CD4-positive, alpha-beta T cell treated with Interleukin-6 for 4 hours (primary cell): ENCODE data around the gene PREB.
A peak's percentile ranks its signal among the peaks of the same experiment; 100 is the strongest.

ENCODE experiments used
- DNase-seq: peaks from one replicate; pipeline ENCODE4 v3.0.0-alpha.2; 2020; ENCODE audit warnings: mixed read lengths

Gene PREB

DNA sequence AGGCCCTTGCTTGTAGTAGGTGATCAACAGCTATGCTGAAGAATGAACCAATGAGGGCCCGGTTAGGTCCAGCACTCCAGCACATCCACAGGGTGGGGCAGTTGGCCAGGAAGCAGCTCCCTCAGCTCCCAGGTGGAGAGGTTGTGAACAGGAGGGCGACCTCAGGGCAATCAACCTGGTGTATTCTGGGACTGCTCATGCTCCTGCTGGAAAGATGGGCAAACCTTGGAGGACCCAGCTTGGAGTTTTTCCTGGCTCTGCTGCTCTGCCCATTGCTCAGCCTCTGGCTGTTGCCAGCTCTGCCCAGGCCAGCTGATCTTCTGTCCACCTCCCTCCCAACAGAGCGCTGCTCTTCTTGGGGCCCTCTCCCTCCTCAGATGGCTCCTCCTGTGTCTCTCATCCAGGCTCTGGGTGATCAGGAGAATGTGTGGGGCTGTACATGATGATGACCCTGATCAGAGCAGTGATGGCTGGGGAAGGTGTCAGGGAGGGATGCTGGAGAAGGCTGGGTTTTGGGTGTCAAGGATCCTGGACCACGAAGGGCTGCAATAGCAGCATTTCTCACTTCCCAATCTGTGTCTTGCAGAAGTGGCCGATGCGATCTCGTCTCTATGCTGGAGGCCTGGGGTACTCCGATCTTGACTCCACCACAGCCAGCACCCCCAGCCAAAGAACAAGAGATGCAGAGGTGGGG lies 17.8 kb upstream of the PREB start:
- no peak for DNase-seq

DNA sequence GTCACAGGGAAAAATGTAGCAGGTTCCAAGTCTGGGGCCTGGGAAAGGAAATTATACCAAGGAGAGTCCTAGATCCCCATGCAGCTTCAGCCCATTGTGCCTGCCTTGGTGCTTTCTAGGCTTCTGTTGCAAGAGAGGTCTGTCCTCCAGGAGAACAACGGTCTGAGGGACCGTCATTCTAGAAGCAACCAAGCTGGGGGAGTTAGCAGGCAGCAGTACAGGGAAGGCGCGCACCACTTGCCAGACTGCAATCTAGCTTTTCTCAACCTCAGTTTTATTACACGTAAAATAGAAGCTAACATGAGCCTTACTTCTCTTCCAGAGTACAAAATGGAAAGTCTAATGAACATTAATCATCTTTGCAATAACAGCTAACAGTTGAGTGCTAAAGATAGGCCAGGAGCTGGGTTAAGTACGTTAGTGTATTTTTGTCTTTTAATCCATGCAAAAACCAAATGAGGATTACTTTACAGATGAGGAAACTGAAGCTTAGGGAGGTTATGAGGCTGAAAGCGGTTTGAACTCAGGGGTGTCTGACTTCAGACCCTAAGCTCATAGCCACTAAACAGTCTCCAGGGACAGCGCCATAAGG lies 16.3 kb upstream of the PREB start:
- no peak for DNase-seq

DNA sequence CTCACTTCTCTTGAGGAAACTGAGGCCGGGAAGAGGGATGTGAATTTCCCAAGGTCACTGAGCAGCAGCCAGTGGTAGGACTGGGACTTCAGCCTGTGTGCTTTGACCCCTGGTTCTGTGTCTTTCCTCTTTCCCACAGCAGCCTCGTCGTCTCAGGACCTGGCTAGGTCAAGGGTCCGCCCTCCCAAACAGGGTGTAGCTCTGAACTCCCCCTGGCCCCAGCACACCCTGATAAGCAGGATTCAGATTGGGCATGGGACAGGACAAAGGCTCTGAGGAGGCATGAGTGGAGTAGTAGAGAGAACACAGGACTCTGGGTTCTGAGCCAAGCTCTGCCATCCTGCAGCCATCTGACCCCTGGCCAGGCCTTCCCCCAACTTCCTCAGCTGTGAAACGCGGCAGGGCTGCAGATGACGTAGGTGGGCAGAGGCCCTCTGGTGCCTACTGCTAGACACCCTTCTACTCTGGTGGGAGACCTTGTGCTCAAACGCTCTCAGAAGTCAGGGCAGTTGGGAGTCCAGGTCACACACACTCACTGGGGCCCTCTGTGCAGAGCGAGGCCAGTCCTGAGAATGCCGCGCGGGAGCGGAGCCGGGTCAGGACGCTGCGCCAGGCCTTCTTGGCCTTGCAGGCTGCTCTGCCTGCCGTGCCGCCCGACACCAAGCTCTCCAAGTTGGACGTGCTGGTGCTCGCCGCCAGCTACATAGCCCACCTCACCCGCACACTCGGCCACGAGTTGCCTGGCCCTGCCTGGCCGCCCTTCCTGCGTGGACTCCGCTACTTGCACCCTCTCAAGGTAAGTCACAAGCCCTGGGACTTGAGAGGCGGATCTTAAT lies 15.4 kb upstream of the PREB start:
- DNase-seq: no peak

DNA sequence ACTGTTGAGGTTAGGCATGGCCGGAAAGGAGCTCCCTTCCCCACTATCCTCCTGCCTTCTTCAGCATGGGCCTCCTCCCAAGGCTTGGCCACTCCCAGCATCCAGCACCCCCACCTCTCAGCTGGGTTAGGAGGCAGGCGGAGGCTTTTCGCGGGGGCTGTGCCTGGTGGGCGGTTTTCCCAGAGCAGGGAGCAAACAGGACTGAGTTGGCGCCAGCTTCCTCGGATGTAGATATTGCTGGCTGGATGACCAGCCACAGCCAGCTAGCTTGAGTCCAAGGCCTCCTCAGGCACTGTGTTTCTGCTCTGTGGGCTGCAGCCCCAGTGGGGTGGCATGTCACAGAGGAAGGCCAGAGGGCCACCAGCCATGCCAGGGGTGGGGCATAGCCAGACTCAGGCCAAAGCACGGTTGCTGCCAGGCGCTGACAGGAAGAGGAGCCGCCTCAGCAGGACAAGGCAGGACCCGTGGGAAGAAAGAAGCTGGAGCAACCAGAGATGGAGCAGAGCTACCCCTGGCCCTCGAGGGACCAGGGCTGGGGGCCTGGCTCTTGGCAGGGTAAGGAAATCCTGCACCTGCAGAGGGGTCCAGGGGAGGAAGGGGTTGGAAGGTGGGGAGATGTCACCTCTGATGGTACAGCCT lies 14.5 kb upstream of the PREB start, which contains the start of gene TCF23:
TSS of gene TCF23 (plus strand) at position 204 of the 639 bp plus-strand sequence. CDS start at position 334, 130 bp downstream.
- DNase-seq: no peak

DNA sequence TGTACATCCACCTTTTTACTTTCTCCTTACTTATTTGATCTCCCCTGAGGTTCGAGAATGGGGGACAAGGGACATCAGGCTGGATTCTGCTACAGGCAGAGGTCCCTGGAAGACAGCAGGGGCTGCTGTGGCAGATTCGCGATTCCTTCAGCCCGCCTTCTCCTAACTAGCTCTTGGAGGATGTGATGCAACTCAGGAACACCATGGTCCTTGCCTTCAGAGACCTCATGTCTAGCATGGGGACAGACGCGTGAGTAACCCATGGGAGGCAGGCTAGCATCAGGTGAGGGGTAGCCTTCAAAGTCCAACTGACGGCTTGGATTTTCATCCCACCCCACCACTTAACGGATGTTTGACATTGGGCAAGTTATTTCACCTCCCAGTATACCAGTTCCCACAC lies 13.5 kb upstream of the PREB start:
- no peak for DNase-seq

DNA sequence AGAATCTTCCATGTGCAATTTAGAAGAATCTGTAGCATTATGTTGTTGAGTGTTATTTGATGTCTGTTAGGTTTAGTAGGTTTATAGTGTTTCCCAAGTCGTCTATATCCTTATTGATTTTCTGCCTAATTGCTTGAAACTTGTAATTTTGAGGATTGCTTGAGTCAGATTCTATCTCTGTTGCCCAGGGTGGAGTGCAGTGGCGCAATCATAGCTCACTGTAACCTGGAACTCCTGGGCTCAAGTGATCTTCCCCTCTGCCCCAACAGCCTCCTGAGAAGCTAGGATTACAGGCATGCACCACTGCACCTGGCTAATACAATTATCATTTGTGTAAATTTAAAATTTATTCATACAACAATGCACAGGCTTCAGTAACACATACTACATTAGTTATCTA lies 11.2 kb upstream of the PREB start:
- DNase-seq: no peak

DNA sequence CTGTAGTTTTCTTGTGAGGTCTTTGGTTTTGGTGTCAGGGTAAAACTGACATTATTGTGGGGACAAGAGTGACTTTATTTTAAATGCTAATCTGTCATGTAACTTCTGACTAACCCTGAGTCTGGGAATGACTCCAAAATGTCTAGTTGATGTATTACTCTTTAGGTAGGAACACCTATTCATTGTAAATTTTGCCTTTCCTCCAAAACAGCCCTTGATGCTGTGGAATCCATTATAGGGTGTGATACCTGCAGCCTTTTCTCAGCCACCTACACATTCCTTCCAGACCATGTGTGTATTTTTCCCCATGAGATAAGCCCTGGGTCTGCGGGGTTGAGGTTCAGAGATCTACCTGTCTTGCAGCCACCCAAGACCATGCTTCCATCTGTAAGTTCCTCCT lies 8.8 kb upstream of the PREB start:
- no peak for DNase-seq

DNA sequence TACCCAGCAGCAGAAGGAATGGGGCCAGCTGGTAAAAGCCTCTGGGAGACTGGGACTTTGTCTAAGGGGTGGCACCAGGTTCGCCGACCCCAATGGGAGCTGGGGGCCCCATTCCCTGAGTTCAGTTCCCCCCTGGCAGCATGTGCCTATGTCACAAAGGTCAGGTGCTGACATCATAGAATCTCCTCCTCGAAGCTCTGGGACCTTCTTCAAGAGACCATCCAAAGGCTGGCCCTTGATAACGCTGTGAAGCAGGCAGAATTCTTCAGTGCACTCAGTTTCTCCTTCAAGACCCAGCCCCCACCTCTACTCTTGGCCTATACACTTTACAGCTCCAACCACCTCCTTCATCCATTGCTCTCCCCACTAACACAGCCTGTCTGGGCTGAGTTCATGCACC lies 4.9 kb upstream of the PREB start, which contains the start of gene PRR30:
TSS of gene PRR30 (minus strand) at position 101 of the 400 bp plus-strand sequence. CDS start 1,081 bp downstream, outside the sequence.
- no peak for DNase-seq

DNA sequence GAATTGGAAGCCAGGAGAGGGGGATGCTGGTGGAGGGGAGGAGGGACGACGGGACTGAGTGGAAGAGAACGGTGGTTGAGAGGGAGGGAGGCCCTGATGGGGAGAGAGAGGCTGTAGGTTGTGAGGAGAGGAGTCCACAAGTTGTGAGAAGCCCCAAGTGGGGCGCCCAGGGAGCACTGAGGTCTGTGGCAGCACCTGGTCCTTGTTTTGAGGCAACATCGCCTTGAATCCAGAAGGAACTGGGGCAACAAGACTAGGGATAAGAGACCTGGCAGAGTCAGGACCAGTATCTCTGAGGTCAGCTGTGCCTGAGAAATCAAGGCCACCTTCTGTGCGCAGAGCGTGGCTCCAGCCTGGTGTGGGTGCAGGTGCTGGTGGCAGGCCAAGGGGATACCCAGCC lies 3.7 kb upstream of the PREB start:
- DNase-seq: no peak

DNA sequence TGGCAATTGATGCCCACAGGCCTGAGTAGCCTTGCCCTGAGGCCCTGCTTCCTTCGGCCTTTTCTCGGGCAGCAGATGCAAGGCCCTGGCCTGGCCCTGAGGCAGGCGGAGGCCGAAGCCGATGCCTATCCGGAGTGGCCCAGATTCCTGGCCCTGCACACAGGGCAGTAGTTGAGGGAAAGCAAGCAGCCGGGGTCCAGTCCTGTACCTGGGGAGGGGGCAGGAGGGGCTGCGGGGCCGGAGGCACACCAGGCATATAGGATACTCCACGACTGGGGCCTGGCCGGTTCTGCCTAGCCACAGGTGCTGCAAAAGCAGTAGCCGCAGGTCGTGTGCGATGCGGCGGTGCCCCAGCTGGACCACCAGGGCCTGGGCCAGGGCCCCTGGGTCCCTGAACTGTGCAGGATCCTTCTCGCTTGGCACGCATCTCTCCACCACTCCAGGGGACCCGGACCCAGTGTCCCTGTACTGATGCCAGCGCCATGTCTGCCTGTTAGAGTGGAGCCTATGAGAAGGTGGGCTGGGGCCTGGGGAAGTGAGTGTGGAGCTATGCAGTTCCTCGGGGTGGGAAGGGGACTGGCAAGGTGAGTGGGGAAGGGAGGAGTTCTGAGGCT lies 3.0 kb upstream of the PREB start:
- DNase-seq: no peak

DNA sequence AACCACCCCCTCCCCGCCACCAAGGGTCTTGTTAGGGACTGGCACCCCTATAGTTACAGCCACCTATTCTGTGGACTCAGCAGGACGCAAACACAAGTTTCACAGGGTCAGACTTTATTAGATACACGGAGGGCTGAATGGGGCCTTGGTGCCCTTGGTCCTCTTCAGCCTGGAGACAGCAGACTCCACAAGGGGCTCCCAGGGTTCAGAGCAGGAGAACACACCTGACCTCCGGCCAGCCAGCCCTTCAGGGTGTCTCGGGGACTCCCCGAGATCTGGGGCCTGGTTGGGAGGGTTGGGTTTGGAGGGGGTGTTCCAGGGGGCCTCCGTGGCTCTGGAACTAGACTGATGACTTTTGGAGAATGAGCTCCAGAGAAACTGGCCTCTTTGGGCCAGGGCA lies 2.3 kb upstream of the PREB start:
- DNase-seq: no peak

DNA sequence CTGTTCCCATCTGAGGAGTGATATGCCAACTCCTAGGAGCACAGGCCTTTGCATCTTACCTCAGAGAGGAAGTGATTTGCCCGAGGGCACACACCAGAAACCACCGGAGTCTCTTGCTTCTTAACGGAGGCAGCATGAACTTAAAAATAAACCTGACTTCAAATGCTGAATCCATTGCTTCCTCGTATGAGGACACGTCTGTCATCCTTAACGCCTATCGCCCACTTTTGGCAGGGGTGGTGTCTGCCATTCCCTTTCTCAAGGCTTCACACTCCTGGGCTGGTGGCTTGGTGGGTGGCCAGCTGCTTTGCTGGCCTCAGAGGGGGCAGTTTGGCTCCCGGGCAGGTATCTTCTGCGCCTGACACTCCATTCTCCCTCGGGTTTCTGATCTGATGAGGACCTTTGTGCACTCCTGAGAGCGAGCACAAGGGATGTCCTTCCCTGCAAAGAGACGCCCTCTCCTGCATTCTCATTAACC lies 1.1 kb upstream of the PREB start:
- DNase-seq: no peak

DNA sequence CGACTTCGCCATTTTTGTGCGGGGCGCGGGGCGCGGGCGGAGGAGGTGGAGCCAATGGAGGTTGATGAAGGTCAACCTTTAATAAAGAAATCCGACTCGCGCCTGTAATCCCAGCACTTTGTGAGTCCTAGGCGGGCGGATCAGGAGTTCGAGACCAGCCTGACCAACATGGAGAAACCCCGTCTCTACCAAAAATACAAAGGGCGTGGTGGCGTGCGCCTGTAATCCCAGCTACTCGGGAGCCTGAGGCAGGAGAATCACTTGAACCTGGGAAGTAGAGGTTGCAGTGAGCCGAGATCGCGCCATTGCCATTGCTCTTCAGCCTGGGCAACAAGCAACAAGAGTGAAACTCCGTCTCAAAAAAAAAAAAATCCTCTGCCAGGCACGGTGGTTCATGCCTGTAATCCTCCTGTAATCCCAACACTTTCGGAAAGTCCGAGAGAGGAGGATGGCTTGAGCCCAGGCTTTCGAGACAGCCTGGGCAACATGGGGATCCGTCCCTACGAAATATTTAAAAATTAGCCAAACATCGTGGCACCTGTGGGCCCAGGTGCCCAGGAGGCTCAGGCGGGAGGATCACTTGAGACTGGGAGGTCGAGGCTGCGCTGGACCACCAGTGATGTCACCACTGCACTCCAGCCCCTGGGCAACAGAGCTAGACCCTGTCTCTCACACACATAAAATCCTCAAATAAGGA lies 493 bp upstream of the PREB start:
- no peak for DNase-seq

DNA sequence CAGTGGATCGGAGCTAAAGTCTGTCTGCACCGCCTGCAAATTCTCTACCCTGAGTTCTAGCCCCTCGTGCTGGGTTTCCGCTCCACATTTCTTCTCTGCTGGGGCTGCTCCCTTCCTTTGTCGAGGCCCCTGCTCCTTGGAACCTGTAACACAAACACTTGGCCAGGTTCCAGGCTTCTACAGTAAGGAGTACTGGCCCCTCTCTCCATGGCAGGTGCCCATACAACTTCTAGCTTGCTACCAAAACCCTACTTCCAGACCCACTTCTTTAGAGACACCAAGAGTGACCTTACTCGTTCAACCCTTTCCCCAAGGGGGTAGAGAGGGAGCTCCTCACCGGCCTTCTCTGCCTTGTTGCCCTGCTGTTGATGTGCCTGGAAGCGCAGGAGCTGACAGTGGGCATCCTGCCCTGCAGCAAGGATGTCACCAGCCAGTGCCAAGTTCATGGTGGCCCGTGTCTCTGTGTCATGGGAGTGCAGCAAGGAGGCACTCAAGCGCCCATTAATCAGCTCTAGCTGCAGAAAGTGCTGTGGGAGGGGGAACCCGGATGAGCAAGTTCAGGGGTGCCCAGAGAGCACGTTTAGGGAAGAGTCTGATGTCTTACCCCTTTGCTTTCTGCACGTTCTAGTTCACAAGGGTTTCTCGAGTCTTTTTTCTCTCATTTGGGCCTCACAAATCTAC lies 1.1 kb downstream of the PREB start:
- peak; percentile 23 for DNase-seq

DNA sequence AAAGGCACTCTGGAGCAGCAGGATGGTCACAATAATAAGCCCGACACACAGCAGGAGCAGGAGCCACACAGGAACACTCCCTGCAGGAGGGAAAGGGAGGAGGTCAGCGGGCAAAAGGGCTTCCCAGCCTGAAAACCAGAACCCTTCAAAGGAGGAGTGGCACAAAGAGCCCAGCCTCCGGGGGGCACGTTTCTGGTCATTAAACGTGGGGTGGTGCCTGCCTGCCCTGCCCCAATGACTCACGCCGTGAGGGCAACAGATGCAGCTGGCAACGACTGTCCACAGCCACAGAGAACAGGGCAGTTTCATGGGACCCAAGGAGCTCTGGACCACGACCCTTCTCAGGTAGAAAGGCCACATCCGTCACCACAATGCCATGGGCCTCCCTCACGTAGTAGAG lies 3.0 kb downstream of the PREB start:
- DNase-seq: no peak

DNA sequence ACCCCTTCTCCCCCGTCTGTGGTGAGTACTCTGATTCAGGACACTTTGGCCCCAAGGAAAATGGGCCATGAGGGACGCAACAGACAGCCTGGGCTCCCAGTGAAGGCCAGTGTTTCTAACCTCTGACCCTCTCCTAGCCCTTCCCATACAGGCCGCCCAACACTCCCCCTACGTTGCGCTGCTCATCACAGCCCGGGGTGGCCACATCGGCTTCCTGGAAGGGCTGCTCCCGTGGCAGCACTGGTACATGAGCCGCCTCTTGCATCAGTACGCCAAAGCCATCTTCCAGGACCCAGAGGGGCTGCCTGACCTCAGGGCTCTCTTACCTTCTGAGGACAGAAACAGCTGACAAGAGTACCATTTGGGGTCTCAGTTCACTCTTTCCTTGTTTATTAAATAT lies 4.0 kb downstream of the PREB start:
- no peak for DNase-seq

DNA sequence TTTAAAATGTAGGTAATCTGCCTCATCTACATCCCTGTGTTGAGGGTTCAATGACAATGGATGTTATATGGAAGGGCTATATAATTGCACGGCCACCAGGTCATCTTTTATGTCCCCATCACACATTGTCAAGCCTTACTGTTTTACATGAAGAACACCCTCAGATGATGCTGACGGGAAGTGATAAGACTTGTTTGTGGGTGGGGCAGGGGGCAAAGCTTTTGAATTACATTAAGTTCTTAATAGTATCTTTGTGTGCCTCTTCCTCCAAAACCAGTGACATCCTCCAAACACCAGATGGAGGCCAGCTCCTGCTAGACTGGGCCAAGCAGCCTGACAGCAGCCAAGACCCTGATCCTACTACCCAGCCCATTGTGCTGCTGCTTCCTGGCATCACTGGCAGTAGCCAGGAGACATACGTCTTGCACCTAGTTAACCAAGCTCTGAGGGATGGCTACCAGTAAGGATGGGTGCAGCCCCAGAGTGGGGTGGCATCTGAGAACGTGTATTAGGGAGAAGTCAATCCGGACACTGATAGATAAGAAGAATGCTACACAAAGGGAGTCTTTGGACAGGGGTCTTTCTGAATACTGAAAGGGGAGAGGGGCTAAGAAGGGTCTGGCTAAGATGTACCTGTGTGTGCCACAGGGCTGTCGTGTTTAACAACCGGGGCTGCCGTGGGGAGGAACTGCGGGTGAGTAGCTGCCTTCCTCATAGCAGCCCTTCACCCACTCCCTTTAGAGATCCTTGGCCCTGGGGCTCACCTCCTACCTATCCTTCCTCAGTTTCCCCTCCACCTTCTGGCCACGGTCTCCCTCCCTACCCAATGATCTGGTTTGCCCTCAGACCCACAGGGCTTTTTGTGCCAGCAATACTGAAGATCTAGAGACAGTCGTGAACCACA lies 5.5 kb downstream of the PREB start:
- DNase-seq: no peak

DNA sequence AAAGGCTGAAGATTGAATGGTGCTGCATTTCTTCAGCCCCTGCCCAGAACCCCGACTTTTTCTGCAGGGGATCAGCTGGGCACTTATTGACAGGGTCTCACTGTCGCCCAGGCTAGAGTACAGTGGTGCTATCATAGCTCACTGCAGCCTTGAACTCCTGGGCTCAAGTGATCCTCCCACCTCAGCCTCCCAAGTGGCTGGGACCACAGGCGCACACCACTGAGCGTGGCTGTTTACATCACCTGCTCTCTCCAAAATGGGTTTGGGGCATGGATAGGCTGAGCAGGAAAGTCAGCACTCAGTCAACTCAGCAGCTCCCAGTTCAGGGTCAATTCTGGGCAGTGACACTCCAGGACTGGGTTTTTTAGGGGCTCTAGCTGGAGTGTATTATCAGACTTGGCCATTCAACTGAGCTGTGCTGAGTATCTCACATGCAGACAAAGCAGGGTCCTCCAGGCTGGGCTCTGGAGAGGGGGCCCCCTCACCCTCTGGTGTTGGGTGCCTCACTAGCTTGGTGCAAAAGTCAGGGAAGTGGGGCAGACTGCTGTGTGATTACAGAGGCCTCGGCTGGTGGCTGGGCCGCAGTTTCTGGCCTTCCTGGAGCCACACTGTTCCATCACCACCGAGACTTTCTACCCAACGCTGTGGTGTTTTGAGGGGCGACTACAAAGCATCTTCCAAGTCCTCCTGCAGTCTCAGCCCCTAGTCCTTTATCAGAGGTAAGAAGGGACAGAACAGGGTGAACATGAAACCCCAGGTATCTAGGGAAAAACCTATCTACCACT lies 6.4 kb downstream of the PREB start:
- DNase-seq: no peak

DNA sequence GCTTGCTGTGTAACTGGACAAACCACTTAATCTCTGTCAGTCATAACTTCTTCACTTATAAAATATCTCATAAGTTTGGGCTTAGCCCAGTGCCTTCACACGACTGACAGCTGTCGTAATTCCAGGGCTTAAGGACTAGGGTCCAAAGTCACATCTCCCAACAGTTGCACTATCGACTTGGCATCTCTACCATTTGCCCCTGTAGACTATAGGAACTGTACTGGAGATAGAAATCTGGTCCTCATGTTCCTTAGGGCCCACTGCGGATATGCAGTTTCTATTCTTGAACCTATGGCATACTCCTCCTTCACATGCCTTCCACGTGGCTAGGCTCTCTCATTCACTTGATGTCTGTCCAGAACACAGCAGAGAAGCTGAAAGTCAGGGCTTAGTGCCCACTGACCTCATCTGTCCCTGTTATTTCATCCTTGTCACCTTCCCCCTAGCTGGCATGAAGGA lies 8.2 kb downstream of the PREB start:
- no peak for DNase-seq
